ENCODE results near the gene ZC3H13.
"Not testable (repeated sequence)": the region's sequence is repeated elsewhere in the genome, so short reads cannot be mapped to it uniquely, and the experiment has no call there.

The ZC3H13 gene

DNA sequence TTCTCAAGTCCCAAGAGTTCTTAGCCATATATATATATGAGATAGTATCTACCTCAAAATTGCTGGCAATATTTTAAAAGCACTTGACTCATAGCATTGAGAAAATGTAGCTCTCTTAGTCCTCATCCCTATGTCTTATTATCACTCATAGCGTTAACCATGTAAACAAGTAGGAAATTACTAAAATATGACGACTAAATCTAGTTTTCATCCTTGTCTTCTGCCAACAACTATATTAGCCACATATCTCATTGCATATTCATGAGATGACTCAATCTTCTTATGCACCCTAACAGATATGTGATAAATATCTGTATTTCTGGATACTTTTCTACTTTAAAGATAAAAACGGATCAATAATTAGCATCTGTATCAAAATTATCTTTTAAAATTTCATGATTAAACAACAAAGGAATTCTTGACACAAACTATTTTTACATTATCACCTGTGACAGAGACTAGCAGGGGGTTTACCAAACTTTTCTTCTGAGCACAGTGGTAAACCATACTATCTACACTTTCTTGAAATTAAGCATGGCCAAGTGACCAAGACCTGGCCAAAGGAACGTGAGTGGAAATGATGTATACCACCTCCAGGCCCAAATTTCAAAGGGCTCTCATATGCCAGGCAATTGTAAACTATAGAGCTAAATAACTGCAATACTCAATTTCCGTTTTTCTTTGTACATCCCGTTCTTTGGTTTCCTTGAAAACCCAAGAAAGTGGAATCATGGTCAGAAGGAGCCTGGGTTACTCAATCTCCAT lies 45.7 kb downstream of the ZC3H13 start:
- DNase-seq, result no peak

DNA sequence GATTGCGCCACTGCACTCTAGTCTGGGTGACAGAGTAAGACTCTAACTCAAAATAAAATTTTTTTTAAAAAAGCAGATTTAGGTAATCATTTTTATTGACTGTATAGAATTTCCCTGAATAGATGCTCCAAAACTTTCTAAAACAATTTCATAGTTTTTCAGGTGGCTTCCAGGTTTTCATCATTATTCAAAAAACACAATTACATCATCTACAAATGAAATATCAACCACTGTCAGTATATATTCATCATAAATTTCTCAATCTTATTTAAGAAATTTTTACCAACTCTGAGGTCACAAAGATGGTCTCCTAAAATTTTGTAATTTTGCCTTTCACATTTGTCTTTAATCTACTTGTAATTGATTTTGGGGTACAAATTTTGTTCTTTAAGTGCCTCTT lies 48.1 kb downstream of the ZC3H13 start:
- DNase-seq, result no peak

DNA sequence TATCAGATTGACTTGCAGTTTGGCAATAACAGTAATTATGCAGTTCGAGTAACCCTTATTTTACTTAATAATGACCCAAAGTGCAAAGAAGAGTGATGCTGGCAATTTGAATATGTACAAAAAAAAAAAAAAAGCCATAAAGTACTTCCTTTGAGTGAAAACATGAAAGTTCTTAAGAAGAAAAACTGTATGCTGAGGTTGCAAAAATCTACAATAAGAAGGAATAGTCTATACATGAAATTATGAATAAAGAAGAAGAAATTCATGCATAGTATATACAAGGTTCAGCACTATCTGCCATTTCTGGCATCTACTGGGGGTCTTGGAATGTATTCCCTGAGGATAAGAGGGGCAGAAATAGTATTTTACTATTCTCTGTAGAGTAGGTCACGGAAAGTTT lies 55.9 kb downstream of the ZC3H13 start:
- no peak for DNase-seq

DNA sequence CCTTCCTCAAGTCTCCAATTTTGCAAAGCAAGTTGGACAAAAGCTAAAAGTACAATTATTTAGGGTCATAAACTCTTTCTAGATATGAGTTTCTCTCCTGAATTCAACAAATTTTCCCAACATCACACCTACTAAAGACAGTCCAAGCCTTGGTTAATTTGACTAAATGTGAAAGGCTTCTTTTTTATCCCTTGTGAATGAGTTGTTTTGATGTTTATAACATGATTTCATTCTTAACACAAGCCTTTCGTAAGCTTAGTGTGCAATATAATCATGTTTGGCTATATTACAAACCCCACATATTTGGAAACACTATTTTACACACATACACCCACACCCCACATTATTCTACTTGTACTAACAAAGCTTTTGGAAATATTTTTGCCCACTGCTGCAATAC lies 57.3 kb downstream of the ZC3H13 start:
- no peak for DNase-seq

DNA sequence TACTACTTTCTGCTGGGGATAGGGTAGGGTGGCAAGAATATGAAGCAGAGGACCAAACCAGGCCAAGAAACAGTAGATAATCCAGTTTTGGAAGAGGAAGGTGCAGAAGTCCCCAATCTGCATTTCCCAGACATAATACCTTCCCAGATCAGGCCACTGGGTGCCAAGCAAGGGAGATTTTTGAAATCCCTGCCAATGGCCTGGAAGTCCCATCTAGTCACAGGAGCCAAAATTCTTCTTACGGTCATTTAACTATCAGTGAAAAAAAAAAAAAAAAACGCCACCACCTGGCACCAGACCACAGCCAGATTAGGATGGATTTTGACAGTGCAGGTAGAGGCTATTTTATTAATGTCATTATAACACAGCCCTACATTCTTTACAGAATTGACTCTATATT lies 57.8 kb downstream of the ZC3H13 start:
- no peak for DNase-seq

DNA sequence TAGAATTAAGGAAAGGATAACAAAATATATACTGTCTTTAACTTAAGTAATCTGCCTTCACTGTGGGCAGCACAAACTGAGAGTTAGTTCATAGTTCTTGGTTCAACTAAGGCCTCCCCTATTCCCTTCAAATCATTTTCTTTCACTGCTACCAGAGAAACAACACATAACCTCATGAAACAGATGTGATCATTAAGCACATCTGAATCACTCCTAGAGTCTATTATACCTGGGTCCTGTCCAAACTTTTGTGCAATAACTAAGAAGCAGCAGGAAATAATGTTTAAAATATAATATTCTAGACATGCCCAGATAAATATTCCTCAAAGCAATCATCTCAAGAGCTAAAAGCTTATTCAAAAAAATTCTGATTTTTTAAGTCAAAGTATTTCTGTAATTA lies 62.9 kb downstream of the ZC3H13 start:
- no peak for DNase-seq

DNA sequence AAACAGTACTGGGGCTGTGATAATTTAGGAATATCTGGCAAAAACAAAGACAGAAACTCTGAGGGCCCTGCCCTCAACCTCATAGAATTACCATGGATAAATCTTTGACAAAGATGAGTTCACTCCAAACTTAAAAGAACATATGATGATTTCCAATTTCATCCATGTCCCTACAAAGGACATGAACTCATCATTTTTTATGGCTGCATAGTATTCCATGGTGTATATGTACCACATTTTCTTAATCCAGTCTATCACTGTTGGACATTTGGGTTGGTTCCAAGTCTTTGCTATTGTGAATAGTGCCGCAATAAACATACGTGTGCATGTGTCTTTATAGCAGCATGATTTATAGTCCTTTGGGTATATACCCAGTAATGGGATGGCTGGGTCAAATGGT lies 71.4 kb downstream of the ZC3H13 start:
- DNase-seq, result not testable (repeated sequence)

DNA sequence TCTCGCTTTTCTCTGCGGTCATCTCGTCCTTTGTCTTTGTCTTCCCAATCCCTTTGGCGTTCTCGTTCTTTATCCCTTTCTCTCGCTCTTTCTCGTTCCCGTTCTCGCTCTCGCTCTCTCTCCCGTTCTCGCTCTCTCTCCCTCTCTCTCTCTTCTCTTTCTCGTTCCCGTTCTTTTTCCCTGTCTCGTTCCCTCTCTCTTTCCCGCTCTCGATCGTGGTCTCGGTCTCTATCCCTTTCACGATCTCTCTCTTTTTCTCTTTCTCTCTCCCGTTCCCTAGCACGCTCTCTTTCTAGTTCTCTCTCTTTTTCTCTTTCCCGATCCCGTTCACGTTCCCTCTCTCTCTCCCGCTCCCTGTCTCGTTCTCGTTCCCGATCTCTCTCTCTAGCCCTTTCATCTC lies 77.2 kb downstream of the ZC3H13 start:
- no peak for DNase-seq

DNA sequence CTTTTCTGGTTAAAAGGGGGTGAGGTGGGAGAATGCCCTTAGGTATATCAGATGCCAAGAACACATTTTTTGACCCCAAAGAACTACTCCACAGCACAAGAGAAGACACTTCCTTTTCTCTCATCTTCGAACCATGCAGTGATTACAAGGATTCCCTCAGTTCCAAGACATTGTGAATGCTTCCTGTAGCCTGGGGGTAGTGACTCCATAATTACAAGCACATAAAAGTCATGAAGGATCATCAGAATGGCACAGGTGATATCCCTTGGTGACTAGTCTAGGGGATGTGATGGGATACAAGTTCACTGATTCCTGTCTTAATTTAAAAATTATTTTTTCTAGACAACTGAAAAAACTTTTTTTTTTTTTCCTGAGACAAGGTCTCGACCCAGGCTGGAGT lies 78.0 kb downstream of the ZC3H13 start:
- DNase-seq, result no peak

DNA sequence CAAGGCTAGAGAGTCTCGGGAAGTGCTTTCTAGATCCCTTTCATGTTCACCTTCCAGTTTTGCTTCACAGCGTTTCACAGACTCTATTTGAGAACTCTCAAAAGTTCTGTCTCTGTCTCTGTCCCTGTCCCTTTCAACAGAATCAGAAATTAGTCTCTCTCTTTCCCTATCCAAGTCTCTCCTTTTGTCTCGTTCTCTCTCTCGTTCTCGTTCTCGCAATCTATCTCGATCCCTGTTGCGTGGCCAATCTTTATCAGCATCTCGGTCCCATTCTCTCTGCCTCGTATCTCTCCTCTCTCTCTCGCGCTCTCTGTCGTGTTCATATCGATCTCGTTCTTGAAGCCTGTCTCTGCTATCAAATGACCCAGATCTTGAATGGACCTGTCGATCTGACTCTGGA lies 85.0 kb downstream of the ZC3H13 start:
- DNase-seq, result no peak

DNA sequence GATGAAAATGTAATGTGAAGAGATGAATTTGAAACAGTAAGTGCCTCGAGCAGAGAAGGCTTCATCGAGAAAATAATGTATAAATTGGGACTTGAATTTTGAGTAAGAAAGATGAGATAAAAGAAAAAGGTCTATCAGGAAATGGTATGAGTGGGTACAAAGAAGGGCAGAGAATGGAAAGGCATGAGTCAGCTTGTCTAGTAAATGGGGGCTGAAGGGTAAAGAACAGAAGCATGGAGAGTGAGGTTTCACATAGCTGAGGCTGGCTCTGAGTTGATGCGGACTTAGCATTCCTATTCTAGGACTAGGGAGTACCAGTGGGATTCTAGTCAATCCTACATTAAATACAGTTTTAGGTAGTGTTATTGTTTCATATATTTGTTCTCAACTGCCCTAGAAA lies 85.8 kb downstream of the ZC3H13 start:
- DNase-seq, result no peak

DNA sequence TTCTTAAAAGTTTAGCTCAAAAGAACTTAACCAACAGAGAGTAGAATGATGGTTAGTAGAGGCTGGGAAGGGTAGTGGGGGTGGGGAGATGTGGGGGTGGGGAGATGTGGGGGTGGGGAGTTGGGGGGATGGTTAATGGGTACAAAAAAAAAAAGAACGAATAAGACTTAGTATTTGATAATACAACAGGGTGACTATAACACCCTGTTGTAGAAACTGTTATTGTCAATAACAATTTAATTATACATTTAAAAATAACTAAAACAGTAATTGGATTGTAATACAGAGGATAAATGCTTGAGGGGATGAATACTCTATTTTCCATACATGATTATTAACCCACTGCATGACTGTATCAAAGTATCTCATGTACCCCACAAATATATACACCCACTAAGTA lies 91.1 kb downstream of the ZC3H13 start:
- DNase-seq, result no peak

DNA sequence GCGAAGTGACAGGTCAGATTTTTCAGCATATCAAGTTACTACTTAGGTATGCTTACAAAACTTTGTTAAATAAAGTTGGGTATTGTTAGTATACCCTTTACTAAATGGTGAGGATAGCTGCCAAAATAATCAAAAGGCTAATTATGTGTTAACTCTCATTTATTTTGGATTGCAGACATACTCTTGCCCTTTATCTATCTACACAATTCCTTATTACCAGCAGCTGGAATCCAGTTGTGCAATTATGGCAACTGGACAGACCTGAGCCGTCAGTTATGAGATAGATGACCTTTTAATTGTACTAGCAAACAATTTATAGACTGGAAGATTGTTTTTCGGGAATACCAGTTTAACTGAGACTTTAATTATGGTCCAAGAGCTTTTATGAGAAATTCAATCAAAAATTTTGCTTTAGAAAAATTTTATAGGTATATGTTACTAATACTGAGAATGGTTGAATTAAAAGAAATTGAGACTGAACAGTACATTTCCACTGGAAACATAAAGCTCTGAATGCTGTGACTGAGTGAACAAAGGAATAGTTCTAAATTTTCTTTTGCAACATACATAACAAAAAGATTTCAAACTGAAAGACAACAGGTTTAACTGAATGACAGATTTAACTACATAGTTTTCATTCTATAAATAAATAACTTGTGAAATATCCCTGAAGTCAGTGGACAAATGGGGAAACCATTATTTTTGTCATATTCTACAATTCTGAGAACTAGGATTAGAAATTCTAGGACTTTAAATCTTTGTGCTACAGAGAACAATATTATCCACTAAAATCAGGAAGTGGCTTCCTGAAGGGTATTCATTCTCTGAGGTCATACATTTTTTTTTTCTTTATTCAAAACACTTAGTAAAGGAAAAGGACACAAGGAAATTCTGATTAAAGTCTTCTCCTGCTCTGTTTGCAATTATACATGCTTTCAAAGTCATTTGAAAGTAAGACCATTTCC lies 97.4 kb downstream of the ZC3H13 start:
- no peak for DNase-seq

DNA sequence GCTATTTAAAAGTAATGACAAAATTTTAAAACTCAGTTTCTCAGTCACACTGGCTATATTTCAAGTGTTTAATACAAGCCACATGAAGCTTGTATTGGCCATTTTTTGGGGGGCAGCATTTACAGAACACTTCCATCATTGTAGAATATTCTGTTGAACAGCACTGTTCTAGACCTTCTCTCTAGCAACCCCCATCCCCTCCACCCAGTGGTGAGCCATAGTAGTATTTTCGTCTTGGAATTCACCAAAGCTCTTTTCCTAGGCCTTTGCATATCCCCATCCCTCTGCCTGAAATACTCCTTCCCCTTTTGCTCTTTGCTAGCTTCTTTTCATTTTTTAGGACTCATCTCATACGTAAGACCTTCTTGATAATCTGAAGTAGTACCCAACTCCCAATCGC lies 99.5 kb downstream of the ZC3H13 start:
- no peak for DNase-seq

DNA sequence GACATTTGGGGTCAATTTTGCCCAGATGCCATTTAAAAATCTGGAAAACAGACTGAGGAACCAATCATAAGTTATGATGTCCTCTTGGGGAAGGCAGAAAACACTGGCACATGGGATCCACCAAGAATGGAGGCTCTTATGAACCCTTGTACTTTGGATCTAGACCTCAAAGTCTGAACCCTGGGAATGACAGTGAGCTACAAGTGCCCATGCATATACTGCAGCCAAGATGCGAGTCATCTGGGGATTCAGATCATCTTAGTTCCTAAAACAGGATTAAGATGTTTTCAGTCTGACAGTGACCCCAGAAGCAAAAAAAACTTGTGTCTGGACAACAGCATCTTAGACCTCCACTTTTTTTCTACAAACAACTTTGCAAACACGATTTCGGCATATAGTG lies 100.8 kb downstream of the ZC3H13 start:
- DNase-seq, result no peak

DNA sequence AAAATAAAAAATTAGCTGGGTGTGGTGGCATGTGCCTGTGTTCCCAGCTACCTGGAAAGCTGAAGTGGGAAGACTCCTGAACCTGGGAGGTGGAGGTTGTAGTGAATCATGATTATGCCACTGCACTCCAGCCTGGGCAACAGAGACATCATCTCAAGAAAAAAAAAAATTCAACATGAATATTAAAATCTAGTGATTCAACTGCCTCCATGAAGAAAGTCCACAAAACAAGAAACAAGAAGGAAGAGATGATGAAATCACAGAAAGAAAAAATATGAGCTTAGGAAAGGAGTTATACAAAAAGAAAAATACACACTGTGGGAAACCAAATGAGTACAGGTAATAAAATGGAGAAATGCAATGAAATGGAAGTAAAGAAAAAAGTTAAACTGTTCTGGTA lies 101.4 kb downstream of the ZC3H13 start:
- no peak for DNase-seq

DNA sequence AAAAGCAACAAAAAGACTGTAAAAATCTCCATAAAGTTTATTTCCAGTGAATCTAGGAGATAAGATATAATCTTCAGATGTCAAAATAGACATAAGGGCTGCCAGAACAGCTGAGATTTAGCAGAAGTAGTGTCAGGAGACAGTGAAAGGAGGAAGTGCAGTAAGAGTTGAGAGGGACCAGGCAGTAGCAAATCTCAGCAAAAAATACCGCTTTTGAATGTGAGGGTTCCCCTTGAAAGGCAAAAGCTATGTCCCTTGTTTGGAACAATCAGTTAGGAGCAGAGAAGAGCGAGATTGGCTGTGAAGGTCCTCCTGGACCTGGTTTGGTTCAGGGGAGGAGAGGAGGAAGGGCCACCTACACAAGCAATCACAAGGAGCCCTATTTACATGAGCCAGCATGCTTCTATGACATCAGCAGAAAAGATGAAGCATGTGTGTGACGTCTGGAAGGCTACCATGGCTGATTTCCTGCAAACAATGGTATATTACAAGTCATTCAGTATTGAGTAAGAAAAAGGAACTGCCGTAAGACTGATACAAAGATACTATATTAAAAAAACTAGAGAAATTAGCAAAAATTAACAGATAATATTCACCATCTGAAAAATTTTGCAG lies 102.1 kb downstream of the ZC3H13 start:
- DNase-seq, result no peak

DNA sequence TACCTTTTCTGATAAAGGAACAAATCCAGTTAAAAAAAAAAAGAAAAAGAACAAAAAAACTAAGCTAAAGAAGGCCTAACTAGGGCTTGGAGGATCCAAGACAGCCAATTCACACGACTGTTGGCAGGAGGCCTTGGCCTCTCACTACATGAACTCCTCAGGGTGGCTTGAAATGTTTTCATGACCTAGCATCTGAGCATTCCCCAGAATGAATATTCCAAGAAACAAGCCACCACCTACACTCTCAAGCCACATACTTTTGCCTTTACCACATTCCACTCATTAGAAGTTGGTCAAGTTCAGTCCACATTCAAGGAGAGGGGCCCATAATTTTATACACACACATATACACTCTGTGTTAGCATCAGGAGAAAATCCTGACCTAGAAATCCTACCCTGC lies 103.4 kb downstream of the ZC3H13 start:
- no peak for DNase-seq

DNA sequence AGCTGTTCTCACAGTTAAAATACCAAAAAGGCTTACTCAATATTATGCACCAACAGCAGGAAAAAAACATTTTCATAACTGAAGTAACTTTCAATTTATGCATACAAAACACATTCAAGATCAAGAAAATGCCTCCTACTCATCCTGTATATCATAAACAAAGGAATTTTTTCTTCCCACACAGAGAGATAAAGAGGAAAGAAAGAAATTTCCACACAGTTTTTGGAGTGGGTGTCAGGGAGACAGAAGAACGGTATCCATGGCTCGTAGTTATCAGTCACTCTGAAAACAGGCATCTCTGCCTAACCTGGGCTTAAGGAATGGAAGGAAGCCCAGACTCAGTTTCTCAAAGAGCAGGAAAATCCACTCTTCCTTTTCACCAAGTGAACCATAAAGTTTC lies 108.6 kb downstream of the ZC3H13 start:
- DNase-seq, result no peak

DNA sequence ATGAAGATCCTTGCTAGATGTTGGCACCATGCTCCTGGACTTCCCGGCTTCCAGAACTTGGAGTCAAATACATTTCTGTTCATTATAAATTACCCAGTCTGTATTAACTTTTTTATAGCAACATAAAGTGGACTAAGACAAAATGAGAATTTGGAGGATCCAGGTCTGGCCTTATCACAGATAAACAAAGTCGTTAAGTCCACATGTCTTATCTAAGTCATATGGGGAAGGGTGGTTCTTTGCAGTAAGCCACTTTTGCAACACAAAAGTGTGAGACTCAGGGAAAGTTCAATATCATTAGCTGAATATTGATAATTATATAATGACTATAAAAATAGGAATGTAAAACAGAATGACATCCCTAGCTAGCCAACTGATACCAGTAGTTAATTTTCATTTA lies 109.4 kb downstream of the ZC3H13 start:
- DNase-seq, result no peak

DNA sequence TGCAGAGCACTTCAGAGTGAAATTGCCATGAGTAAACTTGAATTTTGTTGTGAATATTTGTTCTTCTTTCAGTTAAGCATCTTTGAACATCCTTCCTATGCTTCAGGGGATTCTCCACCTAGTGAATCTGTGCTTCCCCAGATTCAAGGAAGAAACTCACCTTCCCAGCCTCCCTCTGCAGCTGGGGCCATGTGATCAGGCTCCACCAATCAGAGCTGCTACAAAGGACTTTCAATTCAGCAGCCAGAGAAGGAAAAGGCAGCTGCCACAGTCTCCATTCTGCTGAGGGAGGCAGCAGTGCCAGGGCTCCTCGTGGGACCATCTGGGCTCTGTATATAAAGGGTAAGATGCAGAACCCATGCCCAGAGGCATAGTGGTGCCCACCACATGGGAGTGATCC lies 111.3 kb downstream of the ZC3H13 start:
- no peak for DNase-seq

DNA sequence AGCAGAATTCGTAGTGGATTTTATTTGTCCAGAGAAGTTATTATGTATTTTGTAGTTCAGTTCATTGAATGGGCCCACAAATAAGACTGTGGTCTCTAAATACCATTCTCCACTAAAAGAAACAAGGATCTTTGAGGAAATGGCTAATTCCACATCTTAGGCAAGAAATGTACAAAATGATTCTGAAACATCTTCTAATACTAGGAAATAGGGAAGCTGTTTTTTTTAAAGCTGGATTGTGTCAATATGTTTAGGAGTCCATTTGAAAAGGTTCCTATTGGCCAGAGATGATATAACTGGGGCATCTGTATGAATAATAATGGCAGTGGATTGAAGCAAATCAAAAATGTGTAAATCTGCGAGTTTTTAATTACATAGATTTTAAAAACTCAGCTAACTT lies 112.5 kb downstream of the ZC3H13 start:
- no peak for DNase-seq

DNA sequence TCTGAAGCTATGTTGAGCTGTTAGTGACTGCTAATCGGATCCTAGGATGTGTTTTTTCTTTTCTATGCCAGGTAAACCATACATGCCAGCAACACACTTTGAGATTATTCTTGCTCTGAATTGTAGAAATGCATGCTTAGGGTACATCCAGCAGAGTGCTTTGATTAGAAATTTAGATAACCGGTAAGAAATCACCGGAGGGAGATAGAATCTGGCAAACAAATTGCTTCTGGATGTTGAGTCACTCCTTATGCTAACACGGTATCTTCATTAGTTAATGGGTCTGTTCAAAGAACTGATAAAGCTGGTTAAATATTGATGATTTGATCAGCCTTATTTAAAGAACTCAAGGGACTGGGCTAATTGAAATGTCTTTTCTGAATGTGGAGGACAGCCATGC lies 115.9 kb downstream of the ZC3H13 start:
- DNase-seq, result no peak

DNA sequence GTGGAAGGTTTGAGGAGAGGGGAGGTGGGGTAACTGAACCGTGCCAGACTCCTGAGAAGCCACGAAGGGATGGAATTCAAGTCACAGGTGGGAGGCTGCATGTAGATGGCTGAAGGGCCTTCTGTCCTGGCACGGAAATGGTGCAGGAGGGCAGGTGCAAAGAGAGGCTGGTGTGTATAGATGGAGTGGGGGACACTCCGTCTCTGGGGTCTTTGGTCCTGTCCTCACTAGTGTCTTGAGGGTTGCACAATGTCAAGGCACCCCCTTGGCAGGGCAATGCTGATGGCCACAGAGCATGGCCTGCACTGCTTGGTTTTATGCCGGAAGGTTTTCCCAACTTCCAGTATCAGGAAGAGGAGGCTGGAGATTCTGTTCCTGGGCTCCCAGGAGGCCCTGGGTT lies 118.3 kb downstream of the ZC3H13 start:
- DNase-seq, result no peak

Data from stimulated activated CD4-positive, alpha-beta T cell treated with anti-CD3 and anti-CD28 coated beads, Interleukin-4, amount 100 ng/mL, for 4 hours (primary cell).